Measurements from ENCODE around the gene EDN1.

DNA sequence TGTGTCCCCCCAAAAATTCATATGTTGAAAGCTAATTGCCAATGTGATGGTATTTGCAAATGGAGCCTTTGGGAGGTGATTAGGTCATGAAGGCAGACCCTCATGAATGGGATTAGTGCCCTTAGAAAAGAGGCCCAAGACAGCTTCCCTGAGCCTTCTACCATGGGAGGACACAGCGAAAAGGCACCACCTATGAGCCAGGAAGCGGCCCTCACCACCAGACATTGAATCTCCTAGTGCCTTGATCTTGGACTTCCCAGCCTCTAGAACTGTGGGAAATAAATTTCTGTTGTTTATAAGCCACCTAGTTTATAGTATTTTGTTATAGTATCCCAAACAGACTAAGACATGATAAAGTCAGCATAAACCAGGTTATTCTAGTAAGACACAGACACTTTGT lies 18.9 kb downstream of the EDN1 start:
- TF ChIP-seq CTCF (IDR thresholded peaks at IDR 0.05) (no peak), POLR2AphosphoS5 (IDR thresholded peaks at IDR 0.05) (no peak)
